Activated CD8-positive, alpha-beta memory T cell treated with anti-CD3 and anti-CD28 coated beads, Interleukin-2, amount 50 U/mL, for 1 hour (primary cell): ENCODE data around the gene EPB41L5.
"Not testable (repeated sequence)": the region's sequence is repeated elsewhere in the genome, so short reads cannot be mapped to it uniquely, and the experiment has no call there.

Experiments used
- DNase-seq: peaks from one replicate; pipeline ENCODE4 v3.0.0-alpha.2; 2020; ENCODE audit errors: extremely low read depth

EPB41L5 gene

DNA sequence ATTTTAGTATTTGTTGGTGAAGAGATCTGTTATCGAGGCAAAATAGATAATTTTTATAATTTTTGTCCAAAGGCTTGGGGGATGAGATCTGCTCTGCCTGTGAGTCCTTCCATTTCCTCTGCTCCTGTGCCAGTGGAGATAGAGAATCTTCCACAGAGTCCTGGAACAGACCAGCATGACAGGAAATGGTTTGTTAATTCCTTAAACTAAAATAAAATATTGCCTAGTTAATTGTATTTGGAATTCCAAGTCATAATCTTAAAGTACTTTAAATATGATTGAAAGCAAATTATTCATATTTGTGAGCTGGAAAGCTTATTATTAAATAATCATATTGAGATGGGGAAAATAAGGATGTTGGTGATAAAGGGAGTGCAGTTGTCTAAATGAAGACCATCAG is 87.8 kb downstream of the EPB41L5 start:
- DNase-seq: no peak

GRCh38 chr2:120103723-120104467 is 91.0 kb downstream of the EPB41L5 start:
- DNase-seq: no peak

GRCh38 chr2:120104772-120105171 is 91.9 kb downstream of the EPB41L5 start:
- DNase-seq: no peak

DNA sequence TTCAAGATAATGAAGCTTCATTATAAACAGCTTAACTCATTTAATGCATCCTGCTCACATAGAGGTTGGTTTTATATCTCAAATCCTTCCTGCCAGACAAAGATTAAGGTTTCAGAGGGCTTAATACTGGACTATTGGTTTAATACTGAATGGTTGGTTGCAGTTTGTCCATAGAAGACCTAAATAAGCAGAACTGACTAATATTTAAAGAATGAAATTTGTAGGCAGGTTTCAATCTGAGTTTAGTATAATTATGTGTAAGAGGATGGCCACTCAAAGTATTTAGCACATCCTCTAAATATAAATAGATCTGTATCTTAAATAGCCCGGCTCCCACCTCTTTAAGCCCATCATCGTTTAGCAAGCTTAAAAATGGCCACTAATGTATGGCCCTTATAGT is 92.5 kb downstream of the EPB41L5 start:
- no peak for DNase-seq

DNA sequence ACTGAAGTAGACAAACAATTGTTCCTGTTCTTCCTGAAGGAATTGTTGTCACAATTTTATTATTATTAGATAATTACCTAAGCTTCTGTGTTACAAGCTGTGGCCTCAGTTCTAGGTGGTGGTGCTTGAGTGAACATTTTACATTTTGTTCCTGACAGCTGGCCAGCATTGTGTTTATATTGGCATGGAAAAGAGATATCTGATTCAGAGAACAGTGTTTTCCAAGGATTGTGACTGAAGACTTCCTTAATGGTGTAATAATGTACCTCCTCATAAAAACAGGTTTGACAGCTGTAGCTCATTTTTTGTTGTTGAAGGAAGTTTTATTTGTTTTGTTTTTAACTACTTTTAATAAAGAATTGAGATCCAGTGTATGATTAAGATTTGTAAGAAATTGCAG is 95.2 kb downstream of the EPB41L5 start:
- DNase-seq: no peak

- DNase-seq: no peak
Observed at GRCh38 chr2:120108749-120109148, 95.9 kb downstream of the EPB41L5 start.

DNA sequence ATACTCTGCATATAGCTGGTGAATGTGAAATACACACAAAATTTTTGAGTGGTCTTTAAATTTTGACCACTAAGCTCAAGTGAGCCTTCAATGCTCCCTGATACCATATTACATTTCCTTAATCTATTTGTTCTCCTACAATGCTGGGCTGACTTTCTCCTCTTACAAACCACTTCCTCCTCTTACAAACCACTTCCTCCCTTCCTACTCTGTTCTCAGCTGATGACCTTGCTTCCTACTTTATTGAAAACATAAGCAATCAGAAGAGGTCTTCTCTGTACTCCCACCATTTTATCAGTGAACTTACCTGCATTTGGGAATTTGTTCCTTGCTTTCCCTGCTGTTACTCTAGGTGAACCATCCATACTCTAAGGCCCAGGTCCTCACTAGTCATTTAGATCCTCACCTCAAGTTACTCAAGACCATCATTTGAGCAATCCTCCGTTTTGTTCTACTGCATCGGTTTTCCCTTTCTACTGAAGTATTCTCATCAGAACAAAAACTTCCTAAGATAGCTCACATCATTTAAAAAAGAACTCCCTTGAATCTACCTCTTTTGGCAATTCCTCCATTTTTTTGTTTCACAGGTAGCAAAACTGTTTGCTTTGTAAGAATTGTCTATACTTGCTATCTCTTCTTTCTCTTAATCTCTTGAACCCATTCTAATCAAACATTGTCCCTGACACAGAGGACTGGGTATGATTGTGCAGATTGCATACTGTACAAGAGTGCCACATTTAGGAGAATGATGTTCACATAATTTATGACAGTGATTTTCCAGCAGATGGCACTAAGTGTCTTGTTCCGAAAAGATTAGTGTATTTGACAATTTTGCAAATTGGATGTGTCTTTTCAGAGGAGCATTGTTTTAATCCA is 96.5 kb downstream of the EPB41L5 start:
- DNase-seq: no peak

DNA sequence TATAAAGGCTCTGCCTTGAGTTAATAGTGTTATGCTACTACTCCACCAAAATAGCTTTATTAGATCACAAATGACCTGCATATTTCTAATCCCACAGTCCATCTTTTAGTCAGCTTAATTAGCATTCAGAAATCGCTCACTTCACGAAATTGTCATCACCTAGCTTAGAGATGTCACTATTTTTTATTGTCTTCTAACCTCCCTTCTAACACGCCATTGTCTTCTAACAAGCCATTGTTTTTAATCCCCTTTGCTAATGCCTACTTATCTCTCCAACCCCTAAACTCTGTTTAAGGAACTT is 97.1 kb downstream of the EPB41L5 start:
- DNase-seq: no peak

DNA sequence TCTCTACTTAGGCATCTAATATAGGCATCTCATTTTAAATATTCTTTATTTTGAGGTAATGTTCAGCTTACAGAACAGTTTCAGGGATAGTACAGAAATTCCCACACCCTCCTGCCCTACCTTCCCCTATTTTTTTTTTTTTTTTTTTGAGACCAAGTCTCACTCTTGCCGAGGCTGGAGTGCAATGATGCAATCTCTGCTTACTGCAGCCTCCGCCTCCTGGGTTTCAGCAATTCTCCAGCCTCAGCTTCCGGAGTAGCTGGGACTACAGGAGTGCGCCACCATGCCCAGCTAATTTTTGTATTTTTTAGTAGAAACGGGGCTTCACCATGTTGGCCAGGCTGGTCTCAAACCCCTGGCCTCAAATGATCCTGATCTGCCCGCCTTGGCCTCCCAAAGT is 97.6 kb downstream of the EPB41L5 start:
- DNase-seq: no peak

GRCh38 chr2:120111193-120111592 is 98.3 kb downstream of the EPB41L5 start:
- DNase-seq: no peak

DNA sequence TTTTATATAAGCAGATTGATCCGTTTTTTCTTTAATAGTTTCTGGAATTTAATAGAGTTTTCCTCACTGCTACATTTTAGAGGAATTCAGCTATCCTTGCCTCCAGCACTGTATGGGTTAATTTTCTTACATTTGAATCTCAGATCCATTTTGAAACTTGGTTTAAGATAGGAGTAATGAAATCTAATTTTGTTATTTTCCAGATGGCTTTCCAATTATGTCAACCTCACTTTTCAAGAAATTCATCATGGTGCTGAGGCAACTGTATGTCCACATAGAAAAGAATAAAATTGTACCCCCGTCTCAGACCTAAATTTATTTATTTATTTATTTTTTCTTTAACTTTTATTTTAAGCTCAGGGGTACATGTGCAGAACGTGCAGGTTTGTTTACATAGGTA is 105.1 kb downstream of the EPB41L5 start:
- no peak for DNase-seq

DNA sequence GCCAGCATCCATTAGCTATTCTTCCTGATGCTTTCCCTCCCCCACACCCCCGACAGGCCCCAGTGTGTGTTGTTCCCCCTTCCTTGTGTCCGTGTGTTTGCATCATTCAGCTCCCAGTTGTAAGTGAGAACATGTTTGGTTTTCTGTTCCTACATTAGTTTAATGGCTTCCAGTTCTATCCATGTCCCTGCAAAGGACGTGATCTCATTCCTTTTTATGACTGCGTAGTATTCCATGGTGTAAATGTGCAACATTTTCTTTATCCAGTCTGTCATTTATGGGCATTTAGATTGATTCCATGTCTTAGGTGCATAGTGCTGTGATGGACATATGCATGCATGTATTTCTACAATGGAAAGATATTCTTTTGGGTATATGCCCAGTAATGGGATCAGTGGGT is 105.6 kb downstream of the EPB41L5 start:
- no peak for DNase-seq

DNA sequence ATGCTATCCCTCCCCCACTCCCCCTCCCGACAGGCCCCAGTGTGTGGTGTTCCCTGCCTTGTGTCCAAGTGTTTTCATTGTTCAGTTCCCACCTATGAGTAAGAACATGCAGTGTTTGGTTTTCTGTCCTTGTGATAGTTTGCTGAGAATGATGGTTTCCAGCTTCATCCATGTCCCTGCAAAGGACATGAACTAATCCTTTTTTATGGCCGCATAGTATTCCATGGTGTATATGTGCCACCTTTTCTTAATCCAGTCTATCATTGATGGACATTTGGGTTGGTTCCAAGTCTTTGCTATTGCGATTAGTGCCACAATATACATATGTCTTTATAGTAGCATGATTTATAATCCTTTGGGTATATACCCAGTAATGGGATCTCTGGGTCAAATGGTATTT is 108.5 kb downstream of the EPB41L5 start:
- DNase-seq: not testable (repeated sequence)

DNA sequence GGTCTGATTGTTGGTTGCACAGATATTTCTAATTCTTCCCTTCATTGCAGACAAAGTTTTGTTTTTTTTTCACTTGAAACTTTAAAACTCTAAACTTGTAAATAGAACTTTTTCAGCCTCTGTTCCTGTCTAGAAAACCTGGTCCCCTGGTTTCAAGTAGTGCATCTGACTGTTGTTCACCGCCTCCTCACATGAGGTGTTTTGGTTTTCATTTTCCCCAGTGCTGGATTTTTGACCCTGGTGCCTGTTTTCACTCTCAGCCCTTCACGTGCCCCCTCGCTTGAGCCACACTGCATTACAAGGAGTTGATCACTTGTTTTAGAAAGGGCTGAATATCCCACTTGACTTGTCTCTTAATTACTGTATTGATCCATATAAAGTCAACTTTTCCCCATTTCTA is 110.2 kb downstream of the EPB41L5 start:
- no peak for DNase-seq

- DNase-seq: no peak
Observed at GRCh38 chr2:120125195-120125594, 112.3 kb downstream of the EPB41L5 start.

DNA sequence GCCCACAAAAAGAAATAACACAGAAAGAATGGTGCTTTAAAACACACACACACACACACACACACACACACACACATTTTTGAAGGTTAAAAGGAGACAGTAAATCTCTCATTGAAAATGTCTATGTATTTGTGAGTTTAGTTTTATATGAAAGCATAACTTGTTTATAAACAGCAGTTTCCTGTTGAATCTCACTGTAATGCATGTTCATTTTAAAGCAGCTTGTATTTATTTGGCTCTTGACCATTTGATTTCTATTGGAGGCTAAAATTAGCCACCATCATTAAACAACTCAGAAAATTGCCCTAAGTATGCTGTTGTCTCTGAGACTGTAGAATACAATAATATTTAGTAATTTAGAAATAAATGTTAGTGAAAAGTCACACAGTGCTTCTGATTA is 115.3 kb downstream of the EPB41L5 start:
- no peak for DNase-seq

- DNase-seq: no peak
Observed at GRCh38 chr2:120132190-120132589, 119.3 kb downstream of the EPB41L5 start.

- DNase-seq: no peak
Observed at GRCh38 chr2:120132691-120133090, 119.8 kb downstream of the EPB41L5 start.

DNA sequence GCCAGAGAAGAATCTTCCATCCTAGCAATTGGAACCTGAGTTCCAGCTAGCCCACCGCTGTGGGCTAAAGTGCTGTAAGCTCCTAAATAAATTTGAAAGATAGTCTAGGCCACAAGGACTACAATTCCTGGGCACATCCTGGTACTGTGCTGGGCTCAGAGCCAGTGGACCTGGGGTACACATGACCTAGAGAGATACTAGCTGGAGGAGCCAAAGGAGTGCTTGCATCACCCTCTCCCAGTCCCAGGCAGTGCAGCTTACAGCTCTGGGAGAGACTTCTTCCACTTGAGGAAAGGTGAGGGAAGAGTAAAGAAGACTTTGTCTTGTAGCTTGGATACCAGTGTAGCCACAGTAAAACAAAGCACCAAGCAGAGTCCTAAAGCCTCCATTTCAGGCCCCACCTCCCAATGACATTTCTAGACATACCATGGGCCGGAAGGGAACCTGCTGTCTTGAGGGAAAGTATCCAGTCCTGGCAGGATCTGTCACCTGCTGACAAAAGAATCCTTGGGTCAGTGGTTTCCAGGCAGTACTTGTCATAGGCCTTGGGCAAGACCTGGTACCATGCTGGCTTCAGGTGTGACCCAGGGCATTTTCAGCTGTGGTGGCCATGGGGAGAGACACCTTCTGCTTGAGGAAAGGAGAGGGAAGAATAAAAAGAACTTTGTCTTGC is 120.8 kb downstream of the EPB41L5 start:
- no peak for DNase-seq

- DNase-seq: no peak
Observed at GRCh38 chr2:120134263-120134662, 121.4 kb downstream of the EPB41L5 start.

- not testable (repeated sequence) for DNase-seq
Observed at GRCh38 chr2:120135013-120135412, 122.1 kb downstream of the EPB41L5 start.

DNA sequence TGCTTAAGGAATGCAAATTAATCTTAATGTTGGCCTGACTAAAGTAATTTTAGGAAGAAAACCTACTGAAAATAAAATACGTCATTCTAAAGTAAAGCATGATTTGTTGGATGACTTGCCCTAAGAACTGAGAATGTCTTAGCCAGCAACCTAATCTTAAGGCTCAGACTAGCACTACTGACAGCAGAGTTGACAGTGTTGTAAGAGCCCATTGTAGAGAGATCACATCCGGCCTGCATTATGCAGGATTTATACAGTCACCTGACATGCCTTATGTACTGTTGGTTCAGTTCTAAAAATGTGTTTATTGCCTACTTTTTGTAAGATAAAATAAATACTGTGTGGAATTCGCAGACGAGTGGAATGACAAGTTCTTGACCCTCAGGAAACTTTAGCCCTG is 128.0 kb downstream of the EPB41L5 start:
- DNase-seq: no peak
